Testis (tissue), 2 donors: Measurements from ENCODE around the gene SH3GL1.

ENCODE experiments used
- CTCF ChIP-seq, 3 experiments: fragments of 450-650 bp in 2 of 3; fragments of 200-600 bp in 1 of 3; sonication (generic) in 1 of 3; IDR thresholded peaks; one replicate each; pipeline ENCODE4 v1.5.1; 2016 to 2019; ENCODE audit warnings: antibody characterized with exemption in 3 of 3, mild to moderate bottlenecking in 2 of 3, moderate library complexity in 1 of 3
- POLR2A ChIP-seq: fragments of 450-650 bp; IDR thresholded peaks from one replicate; pipeline ENCODE4 v1.6.1; 2017; ENCODE audit warnings: antibody characterized with exemption, mild to moderate bottlenecking, moderate library complexity

GRCh38 chr19:4322942-4323665 lies 77.2 kb downstream of the SH3GL1 start:
- TF ChIP-seq CTCF (IDR thresholded peaks at IDR 0.05) (no peak), POLR2A (no peak)
